Thymus (tissue), 11 donors: ENCODE data around the gene GREM2. TPM values are rescaled to one million over a fixed set of nuclear protein-coding genes. Genes with fewer than 3 reads are reported as not detected.

Source experiments
- DNase-seq, 9 donors: peaks; one replicate each; pipeline ENCODE4 v3.0.0-alpha.2; 2013; ENCODE audit warnings: low spot score in 9 of 9, low read depth in 6 of 9, missing footprints in 1 of 9
- H3K27ac ChIP-seq, 2 donors: one replicate each; pipeline ENCODE4 v1.5.1; 2013; ENCODE audit warnings: control low read depth in 1 of 2, low read depth in 1 of 2, low read length in 1 of 2, mild to moderate bottlenecking in 1 of 2, moderate library complexity in 1 of 2
- H3K27me3 ChIP-seq, 2 donors: one replicate each; pipeline ENCODE4 v1.5.1; 2013; ENCODE audit warnings: low read length in 1 of 2; ENCODE audit not compliant: control insufficient read depth in 2 of 2, insufficient read depth in 1 of 2
- H3K36me3 ChIP-seq, 2 donors: one replicate each; pipeline ENCODE4 v1.5.1; 2013; ENCODE audit warnings: low read length in 1 of 2, mild to moderate bottlenecking in 1 of 2, moderate library complexity in 1 of 2; ENCODE audit not compliant: control insufficient read depth in 2 of 2, insufficient read depth in 2 of 2
- H3K4me1 ChIP-seq, 2 donors: one replicate each; pipeline ENCODE4 v1.5.1; 2013; ENCODE audit warnings: low read length in 2 of 2; ENCODE audit not compliant: control insufficient read depth in 2 of 2, insufficient read depth in 2 of 2
- H3K4me3 ChIP-seq, 2 donors: one replicate each; pipeline ENCODE4 v1.5.1; 2013; ENCODE audit warnings: low read length in 2 of 2, control low read depth in 1 of 2, mild to moderate bottlenecking in 1 of 2
- H3K9me3 ChIP-seq, 2 donors: one replicate each; pipeline ENCODE4 v1.5.1; 2013; ENCODE audit warnings: low read length in 1 of 2, mild to moderate bottlenecking in 1 of 2; ENCODE audit not compliant: control insufficient read depth in 2 of 2, insufficient read depth in 1 of 2
- WGBS: extraction: QIAGEN DNeasy Blood & Tissue Kit; methylation state at CpG from one replicate; pipeline ENCODE4 v1.1.7; 2013; 5-methylcytosine and 5-hydroxymethylcytosine counted together
- polyA plus RNA-seq: library from polyadenylated mRNA; stranded (reverse); fragments of 200-250 nt; gene quantifications from one replicate; pipeline ENCODE4 v1.2.3, GENCODE V29; 2013
- total RNA-seq: library from RNA; stranded (reverse); fragments of 120-200 nt; gene quantifications from one replicate; pipeline ENCODE4 v1.2.4, GENCODE V29; 2013
- donor health status: healthy.

GREM2 gene
- total and polyA plus RNA-seq, 2 donors = 0.09 TPM; not detected in 1

GRCh38 chr1:240577095-240577494 lies 34.9 kb downstream of the GREM2 start:
- DNase-seq = no peak
- no peaks in the 10 kb centered on the region for H3K9me3 ChIP-seq
- no peak overlapping the region for H3K4me3 ChIP-seq
- H3K27ac ChIP-seq = no peak overlapping the region
- WGBS = 92% methylated on average over 5 of the region's 5 CpGs
- no peaks in the 10 kb centered on the region for H3K36me3 ChIP-seq
- no peaks in the 10 kb centered on the region for H3K27me3 ChIP-seq
- no peaks in the 10 kb centered on the region for H3K4me1 ChIP-seq

GRCh38 chr1:240575981-240576662 lies 35.8 kb downstream of the GREM2 start:
- Histone ChIP-seq H3K27ac (no peak overlapping the region), H3K27me3 (no peaks in the 10 kb centered on the region), H3K36me3 (no peaks in the 10 kb centered on the region), H3K4me1 (no peaks in the 10 kb centered on the region), H3K4me3 (no peak overlapping the region), H3K9me3 (no peaks in the 10 kb centered on the region)
- DNase-seq = peak in 1 of 9 donors; percentile 8
- WGBS = 27% methylated on average over 9 of the region's 9 CpGs

- H3K27me3 ChIP-seq = no peaks in the 10 kb centered on the region
- no peaks in the 10 kb centered on the region for H3K4me1 ChIP-seq
- H3K9me3 ChIP-seq = no peaks in the 10 kb centered on the region
- WGBS = 85% methylated on average over 1 of the region's 1 CpG
- no peak overlapping the region for H3K27ac ChIP-seq
- no peaks in the 10 kb centered on the region for H3K36me3 ChIP-seq
- no peak overlapping the region for H3K4me3 ChIP-seq
- no peak for DNase-seq
Measured at GRCh38 chr1:240572328-240572727, 39.6 kb downstream of the GREM2 start.

DNA sequence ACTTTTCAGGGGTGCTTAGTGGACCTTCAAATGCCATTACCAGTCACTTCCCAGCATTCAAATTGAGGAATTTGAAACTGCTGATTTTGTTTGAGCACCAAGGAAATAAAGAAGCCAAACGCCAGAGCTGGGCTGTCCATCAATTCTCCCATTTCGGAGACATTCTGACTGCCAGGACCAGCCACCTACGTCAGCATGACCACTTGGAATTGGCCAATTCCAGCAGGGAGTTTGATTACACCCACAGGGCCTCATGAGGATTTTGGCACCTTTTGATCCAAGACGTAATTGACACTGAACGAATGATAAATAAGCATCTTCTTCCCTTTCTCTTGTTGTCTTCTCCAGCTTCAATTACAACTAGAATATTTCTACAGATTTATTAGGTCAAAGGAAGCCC lies 40.2 kb downstream of the GREM2 start:
- WGBS = 85% methylated on average over 5 of the region's 5 CpGs
- H3K4me3 ChIP-seq = no peak overlapping the region
- H3K4me1 ChIP-seq = no peaks in the 10 kb centered on the region
- no peak overlapping the region for H3K27ac ChIP-seq
- no peak for DNase-seq
- no peaks in the 10 kb centered on the region for H3K9me3 ChIP-seq
- no peaks in the 10 kb centered on the region for H3K36me3 ChIP-seq
- no peaks in the 10 kb centered on the region for H3K27me3 ChIP-seq

GRCh38 chr1:240567066-240567465 lies 44.9 kb downstream of the GREM2 start:
- Histone ChIP-seq H3K27me3 (no peaks in the 10 kb centered on the region), H3K36me3 (no peaks in the 10 kb centered on the region), H3K4me3 (no peak overlapping the region), H3K9me3 (no peaks in the 10 kb centered on the region), H3K4me1 (no peaks in the 10 kb centered on the region), H3K27ac (no peak overlapping the region)
- no peak for DNase-seq
- 83% methylated on average over 2 of the region's 2 CpGs for WGBS

- no peak for DNase-seq
- Histone ChIP-seq H3K4me3 (no peak overlapping the region), H3K36me3 (no peaks in the 10 kb centered on the region), H3K9me3 (no peaks in the 10 kb centered on the region), H3K4me1 (no peaks in the 10 kb centered on the region), H3K27ac (no peak overlapping the region), H3K27me3 (no peaks in the 10 kb centered on the region)
- 94% methylated on average over 3 of the region's 3 CpGs for WGBS
Measured at GRCh38 chr1:240562779-240563178, 49.2 kb downstream of the GREM2 start.

GRCh38 chr1:240562111-240562590 lies 49.8 kb downstream of the GREM2 start:
- Histone ChIP-seq H3K27me3 (no peaks in the 10 kb centered on the region), H3K9me3 (no peaks in the 10 kb centered on the region), H3K27ac (no peak overlapping the region), H3K36me3 (no peaks in the 10 kb centered on the region), H3K4me3 (no peak overlapping the region), H3K4me1 (no peaks in the 10 kb centered on the region)
- WGBS = 87% methylated on average over 7 of the region's 7 CpGs
- no peak for DNase-seq

GRCh38 chr1:240559781-240560180 lies 52.2 kb downstream of the GREM2 start:
- Histone ChIP-seq H3K27ac (no peak overlapping the region), H3K27me3 (no peaks in the 10 kb centered on the region), H3K4me1 (no peaks in the 10 kb centered on the region), H3K36me3 (no peaks in the 10 kb centered on the region), H3K9me3 (no peaks in the 10 kb centered on the region), H3K4me3 (no peak overlapping the region)
- DNase-seq = no peak
- 74% methylated on average over 5 of the region's 5 CpGs for WGBS

GRCh38 chr1:240555524-240555923 lies 56.4 kb downstream of the GREM2 start:
- Histone ChIP-seq H3K27ac (no peak overlapping the region), H3K9me3 (no peaks in the 10 kb centered on the region), H3K27me3 (no peaks in the 10 kb centered on the region), H3K4me3 (no peak overlapping the region), H3K36me3 (no peaks in the 10 kb centered on the region), H3K4me1 (no peaks in the 10 kb centered on the region)
- DNase-seq = no peak
- 93% methylated on average over 2 of the region's 2 CpGs for WGBS
